GM21619 (cell line): ENCODE data around the gene MAB21L3.

Experiments used
- ATAC-seq: cut with Tn5 transposase; IDR thresholded peaks from one replicate; pipeline ENCODE4 v1.9.1; 2021; ENCODE audit not compliant: unreplicated experiment

The MAB21L3 gene

DNA sequence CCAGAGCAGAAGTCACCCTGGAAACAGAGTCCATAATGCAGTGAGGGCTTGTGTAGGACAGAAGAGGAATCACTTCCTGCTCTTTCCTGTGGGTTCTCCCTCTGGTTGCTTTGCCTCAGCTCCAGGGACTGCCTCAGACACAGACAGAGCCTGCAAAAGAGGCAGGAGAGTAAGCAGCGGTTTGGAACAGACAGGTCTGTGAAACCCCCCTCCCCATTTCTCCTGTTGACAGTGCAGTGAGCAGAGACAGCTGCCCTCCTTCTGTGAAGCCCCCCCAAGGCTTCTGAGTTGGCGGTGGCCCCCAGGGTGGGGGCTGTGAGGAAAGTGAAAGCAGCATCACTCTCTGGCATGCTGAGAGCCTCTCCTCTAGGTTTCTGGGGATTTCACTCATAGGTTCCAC, 53.0 kb downstream of the MAB21L3 start:
- ATAC-seq = no peak

DNA sequence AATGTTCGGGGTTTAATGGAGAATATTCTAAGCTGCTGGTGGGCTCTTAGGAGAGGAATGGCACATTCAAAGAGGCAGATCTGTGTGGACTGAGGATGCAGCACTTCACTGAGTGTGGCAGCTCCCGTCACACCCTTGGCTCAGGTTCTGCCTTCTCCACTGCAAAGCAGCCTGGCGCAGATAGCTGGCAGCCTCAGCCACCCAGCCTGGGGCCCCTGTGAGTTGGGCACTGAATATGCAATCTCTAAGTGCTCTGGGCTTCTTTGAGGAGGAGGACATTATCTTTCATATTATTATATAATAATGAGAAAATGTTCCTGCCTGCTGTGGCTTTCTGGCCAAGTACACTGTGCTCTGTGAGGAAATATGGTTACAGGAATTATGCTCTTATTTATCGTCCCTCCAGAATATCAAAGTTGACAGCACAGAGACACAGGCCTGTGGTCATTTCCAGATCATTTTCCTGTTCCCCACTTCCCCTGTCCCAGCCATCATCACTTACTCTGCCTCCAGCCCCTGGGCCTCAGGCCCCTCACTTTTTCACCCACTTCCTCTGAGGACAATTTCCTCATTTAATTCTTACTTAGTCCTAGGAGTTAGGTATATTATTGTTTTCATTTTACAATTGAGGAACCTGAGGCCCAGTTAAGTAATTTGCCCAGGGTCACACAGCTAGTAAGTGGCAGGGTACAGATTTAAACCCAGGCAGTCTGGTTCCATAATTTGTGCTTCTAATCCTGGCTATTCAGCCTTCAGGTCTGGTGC, 53.6 kb downstream of the MAB21L3 start:
- no peak for ATAC-seq

DNA sequence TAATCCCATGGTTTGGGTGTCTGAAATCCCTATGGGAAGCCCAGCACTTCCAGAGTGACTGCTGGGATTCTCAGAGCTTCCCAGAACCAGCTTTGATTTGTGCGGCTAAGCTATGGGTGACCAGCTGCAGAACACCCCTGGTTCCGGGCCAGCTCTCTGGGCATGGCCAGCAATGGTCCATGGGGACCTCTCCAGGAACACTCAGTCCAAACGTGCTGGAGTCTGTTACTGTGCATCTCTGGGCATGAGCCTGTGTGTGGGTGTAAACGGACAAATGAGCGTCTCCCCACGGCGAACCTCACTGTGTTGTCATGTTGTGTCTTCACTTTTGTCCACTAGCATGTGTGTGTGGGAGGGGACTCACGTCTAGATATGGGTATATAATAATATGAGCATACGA, 54.4 kb downstream of the MAB21L3 start:
- ATAC-seq = no peak

DNA sequence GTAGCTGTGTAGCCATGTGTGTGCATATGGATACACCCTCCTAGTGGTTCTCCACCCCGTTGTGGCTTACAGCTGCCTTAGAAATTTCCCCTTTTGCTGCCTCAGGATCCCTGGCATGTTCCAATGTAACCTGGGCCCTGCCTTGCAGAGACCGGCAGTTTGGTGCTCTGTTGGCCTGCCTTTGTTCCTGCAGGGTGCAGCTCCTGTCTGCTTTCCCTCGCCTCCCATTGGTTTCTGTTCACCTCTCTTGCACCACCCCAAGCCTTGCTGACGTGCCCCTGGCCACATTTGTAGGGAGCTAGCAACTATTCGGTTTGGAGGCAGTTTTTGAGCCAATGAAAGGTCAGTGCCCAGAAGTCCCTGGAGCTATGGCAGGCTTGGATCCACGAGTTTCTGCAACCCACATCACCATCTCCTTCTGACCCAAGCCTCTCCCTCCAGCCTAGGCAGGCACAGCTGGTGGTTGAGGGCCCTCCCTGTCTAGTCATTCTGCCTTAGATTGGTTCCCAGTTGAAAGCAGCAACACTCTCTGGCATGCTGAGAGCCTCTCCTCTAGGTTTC, 54.9 kb downstream of the MAB21L3 start:
- no peak for ATAC-seq

DNA sequence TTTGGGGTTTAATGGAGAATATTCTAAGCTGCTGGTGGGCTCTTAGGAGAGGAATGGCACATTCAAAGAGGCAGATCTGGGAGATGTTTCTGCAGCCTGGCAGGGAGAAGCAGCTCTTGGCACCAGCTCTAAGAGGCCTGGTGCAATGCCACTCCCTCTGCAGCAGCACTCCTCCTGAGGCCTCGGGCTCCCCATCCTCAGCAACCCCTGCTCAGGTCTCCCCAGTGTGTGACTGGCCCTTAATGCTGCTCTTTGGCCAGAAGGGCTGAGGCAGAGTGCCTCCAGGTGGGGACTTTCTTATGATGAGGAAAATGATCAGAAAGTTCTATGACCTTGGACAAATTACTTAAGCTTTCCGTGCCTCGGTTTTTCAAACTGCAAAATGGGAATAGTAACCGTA, 55.5 kb downstream of the MAB21L3 start:
- ATAC-seq = no peak

DNA sequence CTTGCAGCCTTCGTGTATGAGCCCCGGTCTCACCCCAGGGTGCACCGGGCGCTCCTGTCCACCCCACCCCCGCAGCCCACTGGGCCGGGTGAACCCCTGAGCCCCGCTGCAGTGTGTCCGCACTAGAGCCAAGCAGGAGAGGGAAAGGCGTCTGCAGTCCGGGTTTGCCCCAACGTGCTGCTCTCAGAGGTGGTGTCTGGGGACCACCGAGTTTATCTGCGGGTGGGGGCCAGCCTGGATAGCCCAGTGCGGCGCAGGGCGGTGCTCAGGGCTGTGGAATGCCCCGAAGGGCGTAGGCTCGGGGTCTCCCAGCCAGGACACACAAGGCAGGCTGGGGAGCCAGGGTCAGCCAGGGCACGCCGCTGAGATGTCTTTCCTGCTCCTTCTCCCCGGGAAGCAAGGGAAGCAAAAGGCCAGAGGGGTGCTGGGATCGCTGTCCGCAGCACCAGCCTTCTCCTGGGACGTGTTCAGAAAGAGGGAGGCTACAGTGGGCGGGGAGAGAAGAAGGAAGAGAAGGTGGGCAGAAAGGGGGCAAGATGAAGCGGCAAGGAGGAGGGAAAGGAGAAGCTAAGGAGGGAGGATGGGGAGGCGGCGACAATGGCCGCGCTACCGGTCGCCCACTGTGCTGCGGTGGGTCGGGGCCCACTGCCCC, 56.6 kb downstream of the MAB21L3 start:
- ATAC-seq = peak; percentile 9

DNA sequence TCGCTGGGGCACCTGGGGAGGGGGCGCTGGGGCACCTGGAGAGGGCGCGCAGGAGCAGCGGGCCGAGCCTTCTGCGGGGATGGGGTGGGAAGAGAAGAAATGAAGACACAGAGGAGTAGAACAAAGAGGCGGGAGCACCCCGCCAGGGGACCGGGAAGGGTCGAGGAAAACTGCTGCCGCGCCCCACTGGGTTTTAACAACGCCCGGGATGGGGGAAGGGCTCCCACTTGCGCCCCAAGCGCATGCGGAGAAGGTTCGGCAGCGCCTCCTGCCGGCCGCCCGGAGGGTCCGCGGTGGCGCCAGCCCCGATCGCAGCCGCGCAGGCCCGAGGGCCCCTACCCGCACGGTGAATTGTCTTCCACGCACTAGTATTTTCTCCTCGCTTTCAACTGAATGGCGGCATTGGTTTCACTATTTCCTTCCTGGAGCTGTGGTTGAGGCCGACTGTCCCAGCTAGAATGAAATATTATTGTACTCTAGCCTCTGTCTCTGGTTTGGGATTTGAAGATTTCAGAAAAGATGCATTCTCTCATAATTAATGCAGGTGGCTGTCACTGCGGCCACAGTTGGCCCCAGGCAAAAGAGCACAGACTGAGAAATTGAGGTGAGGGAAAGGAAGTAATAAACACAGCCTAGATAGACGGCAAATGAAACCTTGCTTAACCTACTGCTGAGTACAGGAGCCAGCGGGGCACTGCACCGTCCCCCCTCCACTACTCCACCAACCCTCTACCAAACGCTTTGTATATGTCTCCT, 57.3 kb downstream of the MAB21L3 start:
- ATAC-seq = peak; percentile 81

DNA sequence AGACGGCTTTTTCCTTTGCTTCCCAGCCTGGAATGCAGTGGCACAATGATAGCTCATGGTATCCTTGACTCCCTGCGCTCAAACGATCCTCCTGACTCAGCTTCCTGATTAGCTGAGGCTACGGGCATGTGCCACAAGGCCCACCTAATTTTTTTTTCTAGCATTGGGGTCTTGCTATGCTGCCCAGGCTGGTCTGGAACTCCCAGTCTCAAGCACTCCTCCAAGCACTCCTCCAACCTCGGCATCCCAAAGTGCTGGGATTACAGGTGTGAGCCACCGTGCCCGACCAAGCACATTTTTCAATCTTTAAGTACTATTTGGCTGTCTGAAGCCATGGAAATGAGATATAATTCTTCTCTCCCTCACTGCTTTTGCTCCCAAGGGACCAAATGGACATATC, 58.7 kb downstream of the MAB21L3 start:
- no peak for ATAC-seq

DNA sequence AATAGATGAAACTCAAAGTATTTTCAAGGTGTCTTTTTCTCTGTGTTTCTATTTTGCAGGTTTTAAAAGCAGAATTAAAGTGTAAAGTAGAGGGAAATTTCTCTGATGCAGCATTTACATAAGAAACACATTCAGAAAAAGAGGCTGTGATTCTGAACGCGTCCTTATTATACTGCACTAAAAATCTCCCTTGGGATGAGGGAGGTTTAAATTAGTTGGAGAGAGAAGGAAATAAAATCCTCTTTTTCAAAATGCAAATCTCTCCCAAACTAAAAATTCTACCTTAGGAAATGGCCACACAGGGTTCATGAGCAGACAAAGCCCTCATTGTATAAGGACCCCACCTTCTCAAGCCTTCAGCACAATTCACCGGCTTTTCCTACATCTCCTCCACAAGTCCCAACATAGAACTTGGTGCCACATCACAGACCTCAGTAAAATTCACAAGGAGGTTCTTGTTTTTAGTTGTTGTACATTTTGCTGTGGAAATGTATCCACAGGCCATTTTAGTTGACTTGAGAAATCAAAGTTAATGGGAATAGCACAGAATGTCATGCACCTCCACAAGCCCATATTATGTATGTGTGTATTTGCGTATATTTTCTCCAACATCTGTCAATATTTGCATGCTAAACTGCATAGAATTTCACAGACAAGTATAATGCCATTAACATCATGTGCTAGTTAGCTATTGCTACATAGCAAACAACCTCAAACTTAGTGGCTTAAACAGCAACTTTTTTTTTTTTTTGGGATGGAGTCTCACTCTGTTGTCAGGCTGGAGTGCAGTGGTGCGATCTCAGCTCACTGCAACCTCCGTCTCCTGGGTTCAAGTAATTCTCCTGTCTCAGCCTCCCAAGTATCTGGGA, 59.8 kb downstream of the MAB21L3 start:
- no peak for ATAC-seq

DNA sequence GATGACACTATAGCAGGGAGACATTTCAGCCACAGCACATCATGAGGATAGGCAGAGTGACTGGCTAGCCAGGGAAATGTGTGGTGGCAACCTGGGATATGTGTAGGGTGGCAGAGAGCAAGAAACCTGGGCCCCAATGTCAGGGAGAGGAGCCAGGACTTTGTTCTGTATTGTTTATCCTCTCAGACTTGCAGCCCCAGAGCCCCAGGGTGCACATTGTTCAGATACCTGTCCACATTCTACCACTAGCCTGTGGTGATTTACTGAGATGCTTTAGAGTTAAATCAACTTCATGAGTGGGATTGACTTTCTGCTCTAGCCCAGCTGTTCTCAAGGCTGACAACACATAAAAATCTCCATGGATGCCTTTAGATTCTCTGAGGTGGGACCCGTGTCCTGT, 61.5 kb downstream of the MAB21L3 start:
- ATAC-seq = no peak

DNA sequence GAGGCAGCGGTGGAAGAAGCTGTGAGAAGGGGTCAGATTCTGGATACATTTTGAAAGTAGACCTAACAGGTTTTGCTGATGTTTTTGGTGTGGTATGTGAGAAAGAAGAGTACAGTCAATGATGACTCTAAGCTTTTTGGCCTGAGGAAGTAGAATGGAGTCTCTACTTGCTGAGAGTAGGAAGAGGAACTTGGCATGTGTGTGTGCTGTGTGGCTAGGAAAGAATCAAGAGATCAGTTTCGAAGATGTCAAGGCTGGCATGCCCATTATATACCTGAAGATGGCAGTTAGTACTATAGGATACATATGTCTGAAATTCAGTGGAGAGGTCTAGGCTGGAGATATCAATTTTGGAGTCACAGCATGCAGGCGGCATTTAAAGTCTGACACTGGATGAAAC, 64.4 kb downstream of the MAB21L3 start:
- no peak for ATAC-seq

DNA sequence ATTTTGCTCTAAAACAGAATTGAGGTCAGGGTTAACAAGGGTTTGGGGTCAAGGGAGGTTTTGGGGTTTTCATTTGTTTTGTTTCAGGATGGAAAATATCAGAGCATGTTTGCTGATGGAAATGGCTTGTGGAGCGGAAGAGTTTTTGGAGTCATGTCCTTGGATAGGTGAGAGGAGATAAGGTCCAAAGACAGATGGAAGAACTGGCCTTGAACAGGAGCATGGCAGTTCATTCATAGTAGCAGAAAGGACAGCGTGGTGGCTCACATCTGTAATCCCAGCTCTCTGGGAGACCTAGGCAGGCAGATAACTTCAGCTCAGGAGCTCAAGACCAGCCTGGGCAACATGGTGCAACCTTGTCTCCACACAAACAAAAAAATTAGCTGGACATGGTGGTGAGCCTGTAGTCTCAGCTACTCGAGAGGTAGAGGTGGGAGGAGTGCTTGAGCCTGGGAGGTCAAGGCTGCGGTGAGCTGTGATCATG, 65.1 kb downstream of the MAB21L3 start:
- ATAC-seq = no peak

DNA sequence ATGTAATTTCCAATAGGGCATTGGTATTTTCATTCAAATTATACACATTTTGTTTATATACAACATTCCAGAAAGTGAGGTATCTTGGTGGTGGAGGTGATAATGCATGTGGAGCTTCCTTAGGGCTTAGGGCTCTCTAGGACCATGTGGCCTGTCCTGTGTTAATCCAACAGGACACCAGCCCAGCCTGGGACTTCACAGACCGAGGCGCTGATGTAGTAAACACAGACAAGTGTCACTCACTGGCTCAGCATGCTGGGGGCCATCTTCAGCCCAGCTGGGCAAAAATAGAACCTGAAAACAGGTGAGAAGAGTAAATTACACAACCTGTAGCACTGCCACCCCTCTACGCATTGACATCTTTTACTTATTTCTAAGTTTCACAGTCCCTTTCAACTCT, 66.7 kb downstream of the MAB21L3 start:
- no peak for ATAC-seq

DNA sequence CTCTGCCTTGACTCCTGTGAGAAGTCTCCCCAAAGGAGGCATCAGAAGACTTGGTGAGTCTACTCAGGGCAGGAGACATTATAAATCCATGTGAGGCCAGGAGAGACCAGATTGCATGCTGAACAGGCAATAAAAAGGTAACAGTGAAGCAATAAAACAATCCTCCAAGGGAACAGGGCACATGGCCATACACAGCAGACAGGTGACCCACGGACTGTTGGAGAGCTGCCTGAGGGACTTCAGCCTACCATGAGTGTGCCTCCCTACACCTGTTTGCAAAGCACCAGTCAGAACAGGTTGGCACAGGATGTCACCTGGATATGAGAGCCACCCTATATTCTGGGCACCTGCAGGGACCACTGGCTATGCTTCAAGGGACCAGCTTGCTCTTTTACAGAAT, 67.6 kb downstream of the MAB21L3 start:
- no peak for ATAC-seq

DNA sequence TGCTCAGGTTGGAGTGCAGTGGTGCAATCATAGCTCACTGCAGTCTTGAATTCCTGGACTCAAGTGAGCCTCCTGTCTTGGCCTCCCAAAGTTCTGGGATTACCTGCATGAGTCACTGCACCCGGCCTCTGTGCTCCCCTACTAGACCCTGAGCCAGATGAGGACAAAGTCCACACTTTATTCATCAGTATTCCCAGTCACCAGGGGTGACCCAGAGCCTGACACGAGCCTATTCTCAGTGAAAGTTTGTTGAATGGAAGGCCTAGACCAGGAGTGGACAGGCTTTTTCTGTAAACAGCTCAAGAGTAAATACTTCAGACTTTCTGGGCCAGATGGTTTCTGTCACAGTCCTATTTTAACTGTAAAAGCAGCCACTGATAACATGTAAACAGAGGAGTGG, 68.2 kb downstream of the MAB21L3 start:
- ATAC-seq = no peak

DNA sequence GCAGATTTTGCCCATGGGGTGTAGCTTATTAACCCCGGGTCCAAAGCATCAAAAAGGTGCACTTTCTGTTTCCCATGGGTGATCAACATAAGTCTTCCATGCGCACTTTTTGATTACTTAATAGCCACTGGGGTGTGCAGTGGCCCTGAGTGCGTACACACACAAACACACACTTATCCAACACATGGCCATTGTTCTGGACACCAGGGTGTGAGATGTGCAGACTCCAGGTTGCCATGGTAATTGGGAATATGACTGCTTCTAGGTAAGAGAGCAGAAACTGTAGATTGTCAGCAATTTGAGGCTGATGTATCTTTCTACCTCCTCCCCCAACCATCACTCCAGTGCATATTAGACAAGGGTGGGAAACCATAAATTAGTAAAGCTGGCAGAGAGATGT, 68.8 kb downstream of the MAB21L3 start:
- ATAC-seq = no peak

DNA sequence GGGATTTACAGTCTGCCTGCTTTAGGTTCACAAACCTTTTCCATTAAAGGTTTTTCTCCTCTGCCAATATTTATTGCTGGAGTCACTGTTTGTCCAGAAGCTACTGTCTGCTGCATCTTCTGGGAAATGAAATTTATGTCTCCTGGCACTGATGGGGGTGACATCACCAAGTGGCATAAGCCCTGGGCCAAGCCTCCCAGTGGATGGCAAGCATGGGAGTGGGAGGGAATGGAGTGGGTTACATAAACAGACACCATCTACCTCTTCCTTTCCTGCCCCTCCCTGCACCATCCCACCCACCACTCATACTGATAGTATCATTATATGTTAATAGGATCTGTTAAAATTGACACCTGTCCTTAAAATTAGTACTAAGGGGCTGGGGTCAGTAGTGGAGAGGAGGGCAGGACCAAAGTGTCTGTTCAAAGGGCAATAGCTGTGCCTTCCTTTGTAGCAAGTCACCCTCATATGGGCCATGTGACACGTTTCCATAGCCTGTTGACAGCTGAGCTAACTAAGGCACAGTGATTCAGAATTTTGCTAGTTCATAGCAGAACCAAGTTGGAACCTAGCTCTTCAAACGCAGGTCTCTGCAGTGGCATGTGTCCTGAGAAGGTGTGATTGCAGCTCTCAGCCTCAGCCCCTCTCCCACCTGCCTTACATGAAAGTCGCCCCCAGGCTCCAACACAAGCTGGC, 71.0 kb downstream of the MAB21L3 start:
- no peak for ATAC-seq
